ENCODE data around the gene ERCC8. TPM values are rescaled to one million over a fixed set of nuclear protein-coding genes. Genes with fewer than 3 reads are reported as not detected.
"Not testable (repeated sequence)": the region's sequence is repeated elsewhere in the genome, so short reads cannot be mapped to it uniquely, and the experiment has no call there.

ERCC8 gene, protein sequence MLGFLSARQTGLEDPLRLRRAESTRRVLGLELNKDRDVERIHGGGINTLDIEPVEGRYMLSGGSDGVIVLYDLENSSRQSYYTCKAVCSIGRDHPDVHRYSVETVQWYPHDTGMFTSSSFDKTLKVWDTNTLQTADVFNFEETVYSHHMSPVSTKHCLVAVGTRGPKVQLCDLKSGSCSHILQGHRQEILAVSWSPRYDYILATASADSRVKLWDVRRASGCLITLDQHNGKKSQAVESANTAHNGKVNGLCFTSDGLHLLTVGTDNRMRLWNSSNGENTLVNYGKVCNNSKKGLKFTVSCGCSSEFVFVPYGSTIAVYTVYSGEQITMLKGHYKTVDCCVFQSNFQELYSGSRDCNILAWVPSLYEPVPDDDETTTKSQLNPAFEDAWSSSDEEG
- total RNA-seq (10 to 100 TPM; 26.7 to 30.4 TPM), polyA plus RNA-seq (ENCODE audit: insufficient read length in 2 of 2) (10 to 100 TPM; 21.0 to 23.3 TPM)
- long read RNA-seq, donor 1, partial matches to known transcripts, result 36 of 118 reads
- long read RNA-seq, donor 1, other reads (novel, unspliced or antisense), result 77 of 118 reads
- long read RNA-seq, donor 2, partial matches to known transcripts, result 0 of 3 reads
- long read RNA-seq, donor 2, other reads (novel, unspliced or antisense), result 0 of 3 reads
- long read RNA-seq, donor 3, partial matches to known transcripts, result 56 of 67 reads
- long read RNA-seq, donor 3, other reads (novel, unspliced or antisense), result 8 of 67 reads
- long read RNA-seq, donor 4, partial matches to known transcripts, result 50 of 256 reads
- long read RNA-seq, donor 4, other reads (novel, unspliced or antisense), result 200 of 256 reads

DNA sequence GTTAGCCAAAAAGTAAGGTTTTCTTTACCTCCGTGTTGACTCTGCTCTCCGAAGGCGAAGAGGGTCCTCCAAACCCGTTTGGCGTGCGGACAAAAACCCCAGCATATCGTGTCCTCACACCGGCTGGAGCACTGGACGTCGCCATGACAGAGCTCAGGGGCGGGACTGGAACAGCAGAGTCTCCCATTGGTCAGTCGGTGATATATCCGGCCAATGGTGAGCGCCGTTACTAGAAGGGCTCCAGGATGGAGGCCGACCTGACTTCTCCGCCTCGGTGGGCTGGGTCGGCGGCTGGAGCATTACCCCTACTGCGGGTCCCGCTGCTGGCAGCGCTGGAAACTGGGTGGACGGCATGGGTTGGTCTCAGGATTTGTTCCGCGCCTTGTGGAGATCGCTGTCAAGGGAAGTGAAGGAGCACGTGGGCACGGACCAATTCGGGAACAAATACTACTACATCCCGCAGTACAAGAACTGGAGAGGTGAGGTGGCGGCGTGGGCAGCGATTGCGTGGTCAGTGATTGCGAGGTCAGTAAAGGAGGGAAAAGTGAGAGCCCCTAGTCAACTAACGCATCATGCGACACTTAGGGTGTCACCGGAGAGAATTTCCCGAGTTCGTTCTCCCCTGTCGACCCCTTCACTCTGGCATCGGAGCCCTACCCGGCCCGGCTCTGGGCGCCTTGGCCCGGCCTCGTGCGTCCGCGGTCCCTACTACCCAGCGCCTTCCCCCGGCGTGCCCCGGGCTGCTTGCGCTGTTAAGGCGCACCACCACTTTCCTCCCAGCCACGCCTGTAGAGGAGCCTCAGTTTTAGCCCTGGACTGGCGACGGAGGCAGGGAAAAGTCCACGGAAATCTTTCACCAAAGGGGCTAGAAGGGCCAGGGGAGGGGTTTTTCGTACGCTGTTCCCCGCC is at the start of gene ERCC8, which contains the start of gene NDUFAF2:
ERCC8 (minus strand) TSS at position 167 of the 909 bp plus-strand sequence; CDS start at position 105, 62 bp downstream.
NDUFAF2 (plus strand) TSS at position 302 of the 909 bp plus-strand sequence; CDS start at position 353, 51 bp downstream.
- H3K4me3 ChIP-seq (ENCODE audit: low read depth, low read length), result peak within 1 kb of the TSS; percentile 87
- peak within 1 kb of the TSS; percentile 92 for H3K27ac ChIP-seq (ENCODE audit: low read depth, low read length)
- H3K36me3 ChIP-seq (ENCODE audit: control insufficient read depth, insufficient read depth, low read length), result no peaks in the 10 kb centered on the region
- 0% methylated on average over 49 of the region's 64 CpGs for WGBS (ENCODE audit: insufficient coverage)
- no peaks in the 10 kb centered on the region for H3K27me3 ChIP-seq (ENCODE audit: control insufficient read depth, insufficient read depth, low read length)
- DNase-seq (ENCODE audit: low read depth in 4 of 6, low spot score in 6 of 6), result peak; percentile 88 to 98 (median 92)
- H3K4me1 ChIP-seq (ENCODE audit: control insufficient read depth, insufficient read depth, low read length), result peaks cover 5% of the 10 kb centered on the region
- H3K9me3 ChIP-seq (ENCODE audit: control insufficient read depth, insufficient read depth, low read length), result no peaks in the 10 kb centered on the region

- 88% methylated on average over 11 of the region's 11 CpGs for WGBS (ENCODE audit: insufficient coverage)
- DNase-seq (ENCODE audit: low read depth in 4 of 6, low spot score in 6 of 6), result no peak
- peaks cover 8% of the 10 kb centered on the region for H3K36me3 ChIP-seq (ENCODE audit: control insufficient read depth, insufficient read depth, low read length)
- no peaks in the 10 kb centered on the region for H3K27me3 ChIP-seq (ENCODE audit: control insufficient read depth, insufficient read depth, low read length)
- H3K9me3 ChIP-seq (ENCODE audit: control insufficient read depth, insufficient read depth, low read length), result peaks cover 17% of the 10 kb centered on the region
- no peak overlapping the region for H3K27ac ChIP-seq (ENCODE audit: low read depth, low read length)
- H3K4me3 ChIP-seq (ENCODE audit: low read depth, low read length), result no peak overlapping the region
- no peaks in the 10 kb centered on the region for H3K4me1 ChIP-seq (ENCODE audit: control insufficient read depth, insufficient read depth, low read length)
These were observed 49.2 kb upstream of the ERCC8 start for GRCh38 chr5:60993875-60994571.

DNA sequence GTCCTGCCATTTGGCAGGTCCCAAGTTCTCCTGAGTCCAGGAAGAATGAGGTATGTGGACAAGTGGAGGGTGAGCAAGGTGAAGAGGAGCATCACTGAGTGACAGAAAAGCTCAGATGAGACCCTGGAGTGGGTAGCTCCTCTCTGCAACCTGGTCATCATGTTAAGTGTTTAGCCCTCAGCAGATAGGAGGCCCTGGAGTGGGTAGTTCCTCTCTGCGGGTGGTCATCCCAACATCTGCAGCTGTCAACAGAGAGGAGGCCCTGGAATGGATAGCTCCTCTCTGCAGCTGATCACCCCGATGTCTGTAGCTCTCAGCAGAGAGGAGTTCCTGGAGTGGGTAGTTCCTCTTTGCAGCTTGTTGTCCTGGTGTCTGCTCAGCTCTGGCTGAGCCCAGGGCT is 48.6 kb upstream of the ERCC8 start:
- Histone ChIP-seq H3K4me1 (ENCODE audit: control insufficient read depth, insufficient read depth, low read length) (no peaks in the 10 kb centered on the region), H3K9me3 (ENCODE audit: control insufficient read depth, insufficient read depth, low read length) (peaks cover 17% of the 10 kb centered on the region), H3K4me3 (ENCODE audit: low read depth, low read length) (no peak overlapping the region), H3K27me3 (ENCODE audit: control insufficient read depth, insufficient read depth, low read length) (no peaks in the 10 kb centered on the region), H3K36me3 (ENCODE audit: control insufficient read depth, insufficient read depth, low read length) (peaks cover 8% of the 10 kb centered on the region), H3K27ac (ENCODE audit: low read depth, low read length) (no peak overlapping the region)
- no peak for DNase-seq (ENCODE audit: low read depth in 4 of 6, low spot score in 6 of 6)
- WGBS (ENCODE audit: insufficient coverage), result 100% methylated on average over 2 of the region's 2 CpGs

GRCh38 chr5:60992871-60993270 is 48.0 kb upstream of the ERCC8 start:
- Histone ChIP-seq H3K36me3 (ENCODE audit: control insufficient read depth, insufficient read depth, low read length) (peaks cover 8% of the 10 kb centered on the region), H3K27ac (ENCODE audit: low read depth, low read length) (no peak overlapping the region)
- WGBS (ENCODE audit: insufficient coverage), result 100% methylated on average over 6 of the region's 6 CpGs

DNA sequence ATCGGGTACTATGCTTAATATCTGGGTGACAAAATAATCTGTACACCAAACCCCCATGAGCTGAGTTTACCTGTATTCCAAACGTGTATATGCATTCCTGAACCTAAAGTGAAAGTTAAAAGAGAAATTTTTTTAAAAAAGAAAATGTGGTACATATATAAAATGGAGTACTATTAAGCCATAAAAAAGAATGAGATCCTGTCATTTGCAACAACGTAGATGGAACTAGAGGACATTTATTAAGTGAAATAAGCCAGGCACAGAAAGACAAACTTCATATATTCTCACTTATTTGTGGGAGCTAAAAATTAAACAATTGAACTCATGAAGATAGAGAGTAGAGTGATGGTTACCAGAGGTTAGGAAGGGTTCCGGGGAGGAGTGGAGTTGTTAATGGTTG is 44.9 kb upstream of the ERCC8 start:
- H3K27me3 ChIP-seq (ENCODE audit: control insufficient read depth, insufficient read depth, low read length), result no peaks in the 10 kb centered on the region
- no peak overlapping the region for H3K27ac ChIP-seq (ENCODE audit: low read depth, low read length)
- no peak overlapping the region for H3K4me3 ChIP-seq (ENCODE audit: low read depth, low read length)
- H3K4me1 ChIP-seq (ENCODE audit: control insufficient read depth, insufficient read depth, low read length), result no peaks in the 10 kb centered on the region
- peaks cover 8% of the 10 kb centered on the region for H3K36me3 ChIP-seq (ENCODE audit: control insufficient read depth, insufficient read depth, low read length)
- no CpG with 5 or more reads among the region's 4 CpGs for WGBS (ENCODE audit: insufficient coverage)
- peaks cover 17% of the 10 kb centered on the region for H3K9me3 ChIP-seq (ENCODE audit: control insufficient read depth, insufficient read depth, low read length)
- no peak for DNase-seq (ENCODE audit: low read depth in 4 of 6, low spot score in 6 of 6)

More at GRCh38 chr5:60992871-60993270, 48.0 kb upstream of the ERCC8 start:
- H3K9me3 ChIP-seq (ENCODE audit: control insufficient read depth, insufficient read depth, low read length), result peaks cover 17% of the 10 kb centered on the region
- no peaks in the 10 kb centered on the region for H3K27me3 ChIP-seq (ENCODE audit: control insufficient read depth, insufficient read depth, low read length)
- DNase-seq (ENCODE audit: low read depth in 4 of 6, low spot score in 6 of 6), result no peak
- no peak overlapping the region for H3K4me3 ChIP-seq (ENCODE audit: low read depth, low read length)
- H3K4me1 ChIP-seq (ENCODE audit: control insufficient read depth, insufficient read depth, low read length), result no peaks in the 10 kb centered on the region

DNA sequence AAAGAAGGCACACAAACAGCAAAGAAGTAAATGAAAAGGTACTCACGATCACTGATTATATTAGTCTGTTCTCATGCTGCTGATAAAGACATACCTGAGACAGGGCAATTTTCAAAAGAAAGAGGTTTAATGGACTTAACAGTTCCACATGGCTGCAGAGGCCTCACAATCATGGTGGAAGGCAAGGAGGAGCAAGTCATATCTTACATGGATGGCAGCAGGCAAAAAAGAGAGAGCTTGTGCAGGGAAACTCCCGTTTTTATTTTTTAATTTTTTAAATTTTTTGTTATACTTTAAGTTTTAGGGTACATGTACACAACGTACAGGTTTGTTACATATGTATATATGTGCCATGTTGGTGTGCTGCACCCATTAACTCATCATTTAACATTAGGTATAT is 37.3 kb upstream of the ERCC8 start:
- not testable (repeated sequence) for H3K4me1 ChIP-seq (ENCODE audit: control insufficient read depth, insufficient read depth, low read length); H3K4me3 ChIP-seq (ENCODE audit: low read depth, low read length); H3K27ac ChIP-seq (ENCODE audit: low read depth, low read length); DNase-seq (ENCODE audit: low read depth in 4 of 6, low spot score in 6 of 6); H3K27me3 ChIP-seq (ENCODE audit: control insufficient read depth, insufficient read depth, low read length); H3K36me3 ChIP-seq (ENCODE audit: control insufficient read depth, insufficient read depth, low read length); H3K9me3 ChIP-seq (ENCODE audit: control insufficient read depth, insufficient read depth, low read length)
- 100% methylated on average over 1 of the region's 3 CpGs for WGBS (ENCODE audit: insufficient coverage)

DNA sequence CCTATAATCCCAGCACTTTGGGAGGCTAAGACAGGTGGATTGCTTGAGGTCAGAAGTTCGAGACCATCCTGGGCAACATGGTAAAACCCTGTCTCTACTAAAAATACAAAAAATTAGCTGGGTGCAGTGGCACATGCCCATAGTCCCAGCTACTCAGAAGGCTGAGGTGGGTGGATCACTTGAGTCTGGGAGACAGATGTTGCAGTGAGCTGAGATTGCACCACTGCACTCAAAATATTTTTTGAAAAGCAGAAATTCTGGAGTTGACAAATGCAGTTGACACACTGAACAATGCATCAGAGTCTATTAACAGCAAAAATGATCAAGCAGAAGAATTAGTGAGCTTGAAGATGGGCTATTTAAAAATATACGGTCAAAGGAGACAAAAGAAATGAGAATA is 35.6 kb upstream of the ERCC8 start:
- H3K27ac ChIP-seq (ENCODE audit: low read depth, low read length), result no peak overlapping the region
- no peak overlapping the region for H3K4me3 ChIP-seq (ENCODE audit: low read depth, low read length)
- WGBS (ENCODE audit: insufficient coverage), result 100% methylated on average over 1 of the region's 2 CpGs
- no peaks in the 10 kb centered on the region for H3K9me3 ChIP-seq (ENCODE audit: control insufficient read depth, insufficient read depth, low read length)
- H3K36me3 ChIP-seq (ENCODE audit: control insufficient read depth, insufficient read depth, low read length), result no peaks in the 10 kb centered on the region
- H3K27me3 ChIP-seq (ENCODE audit: control insufficient read depth, insufficient read depth, low read length), result no peaks in the 10 kb centered on the region
- no peaks in the 10 kb centered on the region for H3K4me1 ChIP-seq (ENCODE audit: control insufficient read depth, insufficient read depth, low read length)
- DNase-seq (ENCODE audit: low read depth in 4 of 6, low spot score in 6 of 6), result no peak

GRCh38 chr5:60978968-60979367 is 34.1 kb upstream of the ERCC8 start:
- no peaks in the 10 kb centered on the region for H3K27me3 ChIP-seq (ENCODE audit: control insufficient read depth, insufficient read depth, low read length)
- WGBS (ENCODE audit: insufficient coverage), result 100% methylated on average over 1 of the region's 1 CpG

More at GRCh38 chr5:60978968-60979367, 34.1 kb upstream of the ERCC8 start:
- H3K4me1 ChIP-seq (ENCODE audit: control insufficient read depth, insufficient read depth, low read length), result no peaks in the 10 kb centered on the region
- H3K36me3 ChIP-seq (ENCODE audit: control insufficient read depth, insufficient read depth, low read length), result no peaks in the 10 kb centered on the region
- H3K27ac ChIP-seq (ENCODE audit: low read depth, low read length), result no peak overlapping the region
- DNase-seq (ENCODE audit: low read depth in 4 of 6, low spot score in 6 of 6), result no peak
- H3K4me3 ChIP-seq (ENCODE audit: low read depth, low read length), result no peak overlapping the region
- H3K9me3 ChIP-seq (ENCODE audit: control insufficient read depth, insufficient read depth, low read length), result no peaks in the 10 kb centered on the region

Measured in spinal cord (tissue), 10 donors.